Measurements from ENCODE around the gene ALDH4A1. TPM values are rescaled to one million over a fixed set of nuclear protein-coding genes. Genes with fewer than 3 reads are reported as not detected.
A peak's percentile ranks its signal among the peaks of the same experiment; 100 is the strongest.

ALDH4A1 gene
- total and polyA plus RNA-seq, 9 of the 15 experiments (the other 6 are each of a cell fraction or from before 2014, with no cell fraction given) = 0.27 to 31.4 (median 16.6) TPM

DNA sequence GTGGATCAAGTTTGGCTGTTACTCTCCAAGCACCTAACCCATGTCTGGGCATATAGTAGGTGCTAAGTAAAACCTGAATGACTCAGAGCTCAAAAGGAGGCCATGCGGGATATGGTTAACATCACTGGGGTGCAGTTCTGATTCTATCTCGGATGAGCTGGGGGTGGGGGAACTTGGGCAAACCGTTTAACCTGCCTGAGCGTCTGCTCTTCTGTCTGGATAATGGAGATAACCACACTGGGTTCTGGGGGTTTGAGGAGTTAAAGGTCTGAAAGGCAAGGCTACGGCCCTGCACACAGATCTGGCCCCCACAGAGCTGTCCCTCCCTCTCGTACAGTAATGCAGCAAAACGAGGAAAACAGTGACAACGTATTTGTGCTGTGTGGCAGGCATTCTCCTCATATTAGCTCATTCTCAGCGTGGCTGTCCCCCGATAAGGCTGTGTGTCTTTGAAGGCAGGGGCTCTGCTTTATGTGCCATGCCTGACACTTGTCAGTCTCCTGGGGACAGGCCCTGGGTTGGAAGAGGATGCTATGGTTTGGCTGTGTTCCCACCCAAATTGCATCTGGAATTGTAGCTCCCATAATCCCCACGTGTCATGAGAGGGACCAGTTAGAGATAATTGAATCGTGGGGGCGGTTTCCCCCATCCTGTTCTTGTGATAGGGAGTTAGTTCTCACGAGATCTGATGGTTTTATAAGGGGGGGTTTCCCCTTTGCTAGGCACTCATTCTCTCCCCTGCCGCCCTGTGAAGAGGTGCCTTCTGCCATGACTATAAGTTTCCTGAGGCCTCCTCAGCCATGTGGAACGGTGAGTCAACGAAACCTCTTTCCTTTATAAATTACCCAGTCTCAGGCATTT, 6.8 kb upstream of the ALDH4A1 start (continued):
- TF ChIP-seq, protein P1, sequence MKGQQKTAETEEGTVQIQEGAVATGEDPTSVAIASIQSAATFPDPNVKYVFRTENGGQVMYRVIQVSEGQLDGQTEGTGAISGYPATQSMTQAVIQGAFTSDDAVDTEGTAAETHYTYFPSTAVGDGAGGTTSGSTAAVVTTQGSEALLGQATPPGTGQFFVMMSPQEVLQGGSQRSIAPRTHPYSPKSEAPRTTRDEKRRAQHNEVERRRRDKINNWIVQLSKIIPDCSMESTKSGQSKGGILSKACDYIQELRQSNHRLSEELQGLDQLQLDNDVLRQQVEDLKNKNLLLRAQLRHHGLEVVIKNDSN (CRISPR knock-in tag; IDR thresholded peaks at IDR 0.05) = peak; percentile 23; the same call in 1 of the 2 replicates
- TF ChIP-seq TOE1 (IDR thresholded peaks at IDR 0.05; ENCODE audit: borderline replicate concordance) = no peak
- no peak for TF ChIP-seq TOE1 (CRISPR knock-in tag; IDR thresholded peaks at IDR 0.05; ENCODE audit: borderline replicate concordance, low read depth)
- 0 out of 2 replicates have a peak, but pooled peaks have one; percentile 44 for TF ChIP-seq HLTF (IDR thresholded peaks at IDR 0.05)
- TF ChIP-seq, protein P2, sequence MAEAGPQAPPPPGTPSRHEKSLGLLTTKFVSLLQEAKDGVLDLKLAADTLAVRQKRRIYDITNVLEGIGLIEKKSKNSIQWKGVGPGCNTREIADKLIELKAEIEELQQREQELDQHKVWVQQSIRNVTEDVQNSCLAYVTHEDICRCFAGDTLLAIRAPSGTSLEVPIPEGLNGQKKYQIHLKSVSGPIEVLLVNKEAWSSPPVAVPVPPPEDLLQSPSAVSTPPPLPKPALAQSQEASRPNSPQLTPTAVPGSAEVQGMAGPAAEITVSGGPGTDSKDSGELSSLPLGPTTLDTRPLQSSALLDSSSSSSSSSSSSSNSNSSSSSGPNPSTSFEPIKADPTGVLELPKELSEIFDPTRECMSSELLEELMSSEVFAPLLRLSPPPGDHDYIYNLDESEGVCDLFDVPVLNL (CRISPR knock-in tag; IDR thresholded peaks at IDR 0.05; ENCODE audit: low read depth) = no peak
- no peak for TF ChIP-seq MCM3 (IDR thresholded peaks at IDR 0.05)
- no peak for TF ChIP-seq MEF2A (IDR thresholded peaks at IDR 0.05; ENCODE audit: control insufficient read depth, low read depth, low read length)
- TF ChIP-seq, protein P3, sequence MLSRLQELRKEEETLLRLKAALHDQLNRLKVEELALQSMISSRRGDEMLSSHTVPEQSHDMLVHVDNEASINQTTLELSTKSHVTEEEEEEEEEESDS (CRISPR knock-in tag; IDR thresholded peaks at IDR 0.05) = no peak
- TF ChIP-seq SREBF1 (IDR thresholded peaks at IDR 0.05; ENCODE audit: borderline replicate concordance, low read depth, low read length) = no peak
- TF ChIP-seq EP400 (IDR thresholded peaks at IDR 0.05) = no peak; the same call in 1 of the 2 replicates
- no peak for TF ChIP-seq CCAR2 (IDR thresholded peaks at IDR 0.05; ENCODE audit: low read depth, low read length)
- no peak for TF ChIP-seq RBM22 (IDR thresholded peaks at IDR 0.05; ENCODE audit: low read depth, low read length, poor library complexity, severe bottlenecking)
- no peak for TF ChIP-seq ZNF780A (CRISPR knock-in tag; IDR thresholded peaks at IDR 0.05)
- no peak for TF ChIP-seq ZNF354B (CRISPR knock-in tag; IDR thresholded peaks at IDR 0.05)
- no peak for TF ChIP-seq KAT7 (CRISPR knock-in tag; IDR thresholded peaks at IDR 0.05; ENCODE audit: borderline replicate concordance)
- TF ChIP-seq, protein P4, sequence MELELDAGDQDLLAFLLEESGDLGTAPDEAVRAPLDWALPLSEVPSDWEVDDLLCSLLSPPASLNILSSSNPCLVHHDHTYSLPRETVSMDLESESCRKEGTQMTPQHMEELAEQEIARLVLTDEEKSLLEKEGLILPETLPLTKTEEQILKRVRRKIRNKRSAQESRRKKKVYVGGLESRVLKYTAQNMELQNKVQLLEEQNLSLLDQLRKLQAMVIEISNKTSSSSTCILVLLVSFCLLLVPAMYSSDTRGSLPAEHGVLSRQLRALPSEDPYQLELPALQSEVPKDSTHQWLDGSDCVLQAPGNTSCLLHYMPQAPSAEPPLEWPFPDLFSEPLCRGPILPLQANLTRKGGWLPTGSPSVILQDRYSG (tag; conservative IDR thresholded peaks at IDR 0.05; ENCODE audit: low read depth) = no peak
- TF ChIP-seq GTF2A2 (tag; IDR thresholded peaks at IDR 0.05) = no peak
- peak; percentile 89 for TF ChIP-seq ADNP (tag; IDR thresholded peaks at IDR 0.05)
- TF ChIP-seq, protein P5, sequence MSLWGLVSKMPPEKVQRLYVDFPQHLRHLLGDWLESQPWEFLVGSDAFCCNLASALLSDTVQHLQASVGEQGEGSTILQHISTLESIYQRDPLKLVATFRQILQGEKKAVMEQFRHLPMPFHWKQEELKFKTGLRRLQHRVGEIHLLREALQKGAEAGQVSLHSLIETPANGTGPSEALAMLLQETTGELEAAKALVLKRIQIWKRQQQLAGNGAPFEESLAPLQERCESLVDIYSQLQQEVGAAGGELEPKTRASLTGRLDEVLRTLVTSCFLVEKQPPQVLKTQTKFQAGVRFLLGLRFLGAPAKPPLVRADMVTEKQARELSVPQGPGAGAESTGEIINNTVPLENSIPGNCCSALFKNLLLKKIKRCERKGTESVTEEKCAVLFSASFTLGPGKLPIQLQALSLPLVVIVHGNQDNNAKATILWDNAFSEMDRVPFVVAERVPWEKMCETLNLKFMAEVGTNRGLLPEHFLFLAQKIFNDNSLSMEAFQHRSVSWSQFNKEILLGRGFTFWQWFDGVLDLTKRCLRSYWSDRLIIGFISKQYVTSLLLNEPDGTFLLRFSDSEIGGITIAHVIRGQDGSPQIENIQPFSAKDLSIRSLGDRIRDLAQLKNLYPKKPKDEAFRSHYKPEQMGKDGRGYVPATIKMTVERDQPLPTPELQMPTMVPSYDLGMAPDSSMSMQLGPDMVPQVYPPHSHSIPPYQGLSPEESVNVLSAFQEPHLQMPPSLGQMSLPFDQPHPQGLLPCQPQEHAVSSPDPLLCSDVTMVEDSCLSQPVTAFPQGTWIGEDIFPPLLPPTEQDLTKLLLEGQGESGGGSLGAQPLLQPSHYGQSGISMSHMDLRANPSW (CRISPR knock-in tag; IDR thresholded peaks at IDR 0.05) = no peak
- TF ChIP-seq, protein P6, sequence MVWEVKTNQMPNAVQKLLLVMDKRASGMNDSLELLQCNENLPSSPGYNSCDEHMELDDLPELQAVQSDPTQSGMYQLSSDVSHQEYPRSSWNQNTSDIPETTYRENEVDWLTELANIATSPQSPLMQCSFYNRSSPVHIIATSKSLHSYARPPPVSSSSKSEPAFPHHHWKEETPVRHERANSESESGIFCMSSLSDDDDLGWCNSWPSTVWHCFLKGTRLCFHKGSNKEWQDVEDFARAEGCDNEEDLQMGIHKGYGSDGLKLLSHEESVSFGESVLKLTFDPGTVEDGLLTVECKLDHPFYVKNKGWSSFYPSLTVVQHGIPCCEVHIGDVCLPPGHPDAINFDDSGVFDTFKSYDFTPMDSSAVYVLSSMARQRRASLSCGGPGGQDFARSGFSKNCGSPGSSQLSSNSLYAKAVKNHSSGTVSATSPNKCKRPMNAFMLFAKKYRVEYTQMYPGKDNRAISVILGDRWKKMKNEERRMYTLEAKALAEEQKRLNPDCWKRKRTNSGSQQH (CRISPR knock-in tag; IDR thresholded peaks at IDR 0.05) = no peak
- TF ChIP-seq ZNF507 (tag; conservative IDR thresholded peaks at IDR 0.05) = no peak
